SJSA1 (cell line): ENCODE data around the gene DLX6. TPM values are rescaled to one million over a fixed set of nuclear protein-coding genes. Genes with fewer than 3 reads are reported as not detected.

ENCODE experiments used
- DNase-seq, 2 experiments: peaks; one replicate each; pipeline ENCODE4 v3.0.0-alpha.2; 2015 to 2020; ENCODE audit warnings: low spot score in 2 of 2, low read depth in 1 of 2
- H3K27ac ChIP-seq: fragments of 250-450 bp; sonication (Bioruptor Pico); 2 replicates; pipeline ENCODE4 v1.5.1; 2020; ENCODE audit warnings: mild to moderate bottlenecking, moderate library complexity
- H3K27me3 ChIP-seq: fragments of 250-450 bp; sonication (Bioruptor Pico); replicated peaks from 2 replicates; pipeline ENCODE4 v1.5.1; 2020; ENCODE audit warnings: mild to moderate bottlenecking, moderate library complexity
- H3K36me3 ChIP-seq: fragments of 250-450 bp; sonication (Bioruptor Pico); 2 replicates; pipeline ENCODE4 v1.5.1; 2020; ENCODE audit warnings: mild to moderate bottlenecking
- H3K4me1 ChIP-seq: fragments of 250-450 bp; sonication (Bioruptor Pico); replicated peaks from 2 replicates; pipeline ENCODE4 v1.6.1; 2021; ENCODE audit warnings: mild to moderate bottlenecking
- H3K4me3 ChIP-seq: fragments of 250-450 bp; sonication (Bioruptor Pico); 2 replicates; pipeline ENCODE4 v1.5.1; 2020; ENCODE audit warnings: mild to moderate bottlenecking
- H3K9me3 ChIP-seq: fragments of 250-450 bp; sonication (Bioruptor Pico); replicated peaks from 2 replicates; pipeline ENCODE4 v1.5.1; 2020; ENCODE audit warnings: mild to moderate bottlenecking
- total RNA-seq: library from RNA; depleted of rRNA; stranded (reverse); fragments of >200 nt; shearing (Covaris generic); gene quantifications from 2 replicates; pipeline ENCODE4 v1.2.3, GENCODE V29; 2014

The DLX6 gene
- total RNA-seq, 1 experiment from 2014 or later: 3.3 TPM

GRCh38 chr7:97018791-97019531, 13.6 kb downstream of the DLX6 start:
- Histone ChIP-seq H3K9me3 (no peaks in the 10 kb centered on the region), H3K27me3 (no peaks in the 10 kb centered on the region), H3K36me3 (peaks cover 30% of the 10 kb centered on the region), H3K4me3 (no peak overlapping the region), H3K27ac (peak overlapping the region; percentile 49), H3K4me1 (peaks cover 66% of the 10 kb centered on the region)
- DNase-seq: peak in 1 of 2 experiments; percentile 67

DNA sequence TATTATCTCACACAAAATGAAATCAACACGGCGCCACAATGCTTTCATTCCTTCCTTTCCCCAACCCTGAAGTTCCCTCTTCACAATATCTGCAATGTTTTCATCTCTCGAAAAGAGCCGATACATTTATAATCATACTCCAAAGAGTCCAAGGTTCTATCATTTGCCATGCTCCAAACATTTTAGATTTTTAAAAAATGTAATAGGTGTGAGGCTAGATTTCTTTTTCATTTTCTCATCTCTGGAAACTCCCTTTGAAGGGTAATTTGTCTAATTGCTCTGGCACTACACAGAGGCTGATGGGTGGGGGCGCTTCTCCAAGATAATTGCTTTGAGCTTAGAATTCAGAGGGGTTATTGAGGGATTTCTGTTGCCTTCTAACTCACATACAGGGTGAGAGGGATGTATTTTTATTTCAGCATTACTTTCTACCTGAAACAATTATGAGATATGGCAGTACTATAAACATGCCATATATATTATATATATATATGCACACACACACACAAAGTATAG, 14.4 kb downstream of the DLX6 start:
- Histone ChIP-seq H3K27ac (peak overlapping the region; percentile 49), H3K4me1 (peaks cover 59% of the 10 kb centered on the region), H3K36me3 (peaks cover 36% of the 10 kb centered on the region), H3K4me3 (no peak overlapping the region), H3K9me3 (no peaks in the 10 kb centered on the region), H3K27me3 (no peaks in the 10 kb centered on the region)
- DNase-seq: peak in 1 of 2 experiments; percentile 62

DNA sequence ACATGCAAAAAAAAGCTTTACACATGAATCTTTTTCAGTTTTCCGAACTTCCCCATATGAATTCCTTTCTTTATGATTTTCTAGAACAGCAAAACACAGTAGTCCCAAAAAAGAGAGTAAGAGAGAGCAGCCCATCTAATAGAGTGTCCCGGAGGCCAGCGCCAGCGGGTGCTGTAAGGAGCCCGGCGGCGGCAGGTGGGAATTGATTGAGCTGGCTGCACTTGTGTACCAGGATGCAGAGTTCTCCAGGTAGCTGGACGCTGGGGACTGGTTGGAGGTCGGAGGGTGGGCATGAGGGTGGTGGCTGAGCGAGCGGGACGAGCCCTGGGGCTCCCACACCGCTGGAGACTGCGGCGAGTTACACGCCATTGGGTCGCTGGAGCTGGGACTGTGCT, 15.2 kb downstream of the DLX6 start:
- no peaks in the 10 kb centered on the region for H3K9me3 ChIP-seq
- H3K27me3 ChIP-seq: no peaks in the 10 kb centered on the region

GRCh38 chr7:97020996-97021746, 15.8 kb downstream of the DLX6 start:
- Histone ChIP-seq H3K4me3 (peak overlapping the region; percentile 61), H3K36me3 (peaks cover 36% of the 10 kb centered on the region), H3K4me1 (peaks cover 59% of the 10 kb centered on the region), H3K9me3 (no peaks in the 10 kb centered on the region), H3K27me3 (no peaks in the 10 kb centered on the region), H3K27ac (peak overlapping the region; percentile 72)
- DNase-seq: peak; percentile 52 to 76

More for the DNA sequence above, 15.2 kb downstream of the DLX6 start:
- H3K36me3 ChIP-seq: peaks cover 36% of the 10 kb centered on the region
- no peak for DNase-seq
- peaks cover 59% of the 10 kb centered on the region for H3K4me1 ChIP-seq
- peak overlapping the region; percentile 72; the same call in 1 of the 2 replicates for H3K27ac ChIP-seq
- H3K4me3 ChIP-seq: peak overlapping the region; percentile 61

GRCh38 chr7:97021747-97022490, 16.6 kb downstream of the DLX6 start:
- peaks cover 36% of the 10 kb centered on the region for H3K36me3 ChIP-seq
- H3K27ac ChIP-seq: peak overlapping the region; percentile 72
- no peaks in the 10 kb centered on the region for H3K27me3 ChIP-seq

GRCh38 chr7:97022491-97023306, 17.3 kb downstream of the DLX6 start:
- Histone ChIP-seq H3K4me3 (peak overlapping the region; percentile 61), H3K36me3 (peaks cover 36% of the 10 kb centered on the region), H3K4me1 (peaks cover 57% of the 10 kb centered on the region), H3K9me3 (no peaks in the 10 kb centered on the region; the same call in 1 of the 2 replicates), H3K27me3 (no peaks in the 10 kb centered on the region), H3K27ac (peak overlapping the region; percentile 72)
- DNase-seq: peak in 1 of 2 experiments; percentile 44

More at GRCh38 chr7:97021747-97022490, 16.6 kb downstream of the DLX6 start:
- Histone ChIP-seq H3K4me3 (peak overlapping the region; percentile 61), H3K9me3 (no peaks in the 10 kb centered on the region), H3K4me1 (peaks cover 59% of the 10 kb centered on the region)
- peak; percentile 76 to 82 for DNase-seq

DNA sequence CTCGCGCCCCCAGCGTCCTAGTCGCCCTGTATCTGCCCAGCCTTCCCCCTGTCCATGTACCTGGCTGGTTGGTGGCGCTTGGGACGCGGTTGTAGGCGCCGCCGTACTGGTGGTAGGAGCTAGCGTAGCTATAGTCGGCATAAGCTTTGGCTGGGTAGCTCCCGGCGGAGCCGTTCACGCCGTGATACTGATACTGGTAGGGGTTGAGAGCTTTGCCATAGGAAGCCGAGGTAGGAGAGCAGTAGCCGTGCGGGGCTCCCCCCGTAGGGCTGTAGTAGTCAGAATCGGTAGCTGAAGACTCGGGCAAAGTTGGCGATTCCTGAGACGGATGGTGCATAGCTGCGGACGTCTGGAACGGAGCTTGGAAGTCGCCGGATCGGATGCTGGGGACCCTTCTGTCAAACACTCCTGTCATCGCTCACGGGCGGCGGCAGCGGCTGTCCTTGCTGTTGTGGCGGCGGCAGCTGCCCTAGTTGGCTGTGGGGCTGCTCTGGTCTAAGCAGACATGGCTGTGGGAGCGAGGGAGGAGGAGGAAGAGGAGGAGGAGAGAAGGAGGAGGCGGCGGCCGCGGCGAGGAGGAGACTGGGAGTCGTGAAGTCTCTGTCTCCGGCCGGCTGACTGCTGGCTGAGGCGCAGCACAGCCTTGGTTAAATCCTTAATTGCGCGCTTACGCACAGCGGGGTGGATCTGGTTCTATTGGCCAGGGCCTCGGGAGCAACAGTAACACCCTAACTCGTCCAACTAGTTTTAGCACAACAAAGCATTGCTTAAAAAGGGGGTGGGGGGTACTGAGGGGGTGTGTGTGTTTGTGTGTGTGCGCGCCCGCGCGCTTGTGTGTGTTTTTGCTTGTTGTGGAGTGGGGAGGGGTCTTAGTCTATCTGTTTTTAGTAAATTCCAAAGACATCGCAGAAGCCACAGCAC, 19.1 kb downstream of the DLX6 start, which contains the start of gene DLX5:
TSS of gene DLX5 (minus strand) at position 623 of the 921 bp plus-strand sequence. CDS start at position 415, 208 bp downstream.
- H3K36me3 ChIP-seq: peaks cover 32% of the 10 kb centered on the region
- H3K27ac ChIP-seq: peak within 1 kb of the TSS; percentile 15
- H3K4me3 ChIP-seq: peak within 1 kb of the TSS; percentile 61
- peaks cover 43% of the 10 kb centered on the region for H3K4me1 ChIP-seq
- no peaks in the 10 kb centered on the region; the same call in 1 of the 2 replicates for H3K9me3 ChIP-seq
- H3K27me3 ChIP-seq: no peaks in the 10 kb centered on the region
- DNase-seq: peak; percentile 82 to 85

- DNase-seq: no peak
- Histone ChIP-seq H3K4me1 (peaks cover 40% of the 10 kb centered on the region), H3K4me3 (peak overlapping the region; percentile 61), H3K27ac (no peak overlapping the region), H3K9me3 (no peaks in the 10 kb centered on the region; the same call in 1 of the 2 replicates), H3K36me3 (peaks cover 31% of the 10 kb centered on the region), H3K27me3 (no peaks in the 10 kb centered on the region)
Observed at GRCh38 chr7:97025130-97025499, 19.8 kb downstream of the DLX6 start.

DNA sequence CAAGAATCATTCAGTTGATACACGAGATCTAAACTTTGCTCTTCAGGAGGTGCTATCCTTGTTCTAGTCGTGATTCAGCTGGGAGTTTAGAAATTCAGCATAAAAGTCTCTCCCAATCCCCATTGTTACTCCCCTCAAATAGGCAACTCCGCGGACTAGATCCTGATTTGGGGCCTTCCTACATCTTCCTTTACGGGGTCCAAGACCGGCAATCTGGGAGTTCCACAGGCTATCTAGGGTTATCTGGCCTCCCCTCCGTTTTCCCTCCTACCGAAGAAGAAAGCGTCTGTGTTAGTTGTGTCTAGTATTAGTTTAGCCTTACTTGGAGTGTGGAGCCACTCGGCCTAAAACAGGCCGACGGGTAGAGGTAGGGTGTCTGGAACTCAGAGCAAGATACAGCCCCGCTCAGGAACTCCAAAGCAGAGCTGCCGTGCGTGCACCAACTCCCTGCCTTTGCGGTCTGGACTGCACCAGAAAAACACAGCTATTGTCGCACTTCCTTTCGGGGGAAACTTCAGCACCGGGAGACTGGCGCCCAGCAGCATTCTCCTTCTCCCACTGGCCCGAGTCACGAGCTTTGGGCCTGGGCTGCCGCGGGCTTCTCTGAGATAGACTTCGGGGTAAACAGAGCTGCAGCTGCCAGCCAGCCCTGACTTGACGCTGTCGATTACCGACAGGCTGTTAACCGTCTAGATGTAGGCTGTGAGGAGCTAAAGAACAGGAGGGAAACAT, 20.8 kb downstream of the DLX6 start:
- peak in 1 of 2 experiments; percentile 62 for DNase-seq
- Histone ChIP-seq H3K9me3 (no peaks in the 10 kb centered on the region; the same call in 1 of the 2 replicates), H3K27me3 (no peaks in the 10 kb centered on the region), H3K27ac (peak overlapping the region; percentile 15; the same call in 1 of the 2 replicates), H3K4me3 (peak overlapping the region; percentile 31), H3K36me3 (peaks cover 21% of the 10 kb centered on the region), H3K4me1 (peaks cover 38% of the 10 kb centered on the region)

GRCh38 chr7:97026715-97027426, 21.5 kb downstream of the DLX6 start:
- Histone ChIP-seq H3K9me3 (no peaks in the 10 kb centered on the region; the same call in 1 of the 2 replicates), H3K36me3 (peaks cover 14% of the 10 kb centered on the region), H3K27me3 (no peaks in the 10 kb centered on the region), H3K4me3 (peak overlapping the region; percentile 31), H3K27ac (peak overlapping the region; percentile 52), H3K4me1 (peaks cover 30% of the 10 kb centered on the region)
- no peak for DNase-seq
